GM18861 (cell line): ENCODE data around the gene GNAZ.
"Not testable (repeated sequence)": the region's sequence is repeated elsewhere in the genome, so short reads cannot be mapped to it uniquely, and the experiment has no call there.

Source experiments
- ATAC-seq: cut with Tn5 transposase; IDR thresholded peaks from one replicate; pipeline ENCODE4 v1.9.1; 2021; ENCODE audit not compliant: unreplicated experiment

The GNAZ gene

DNA sequence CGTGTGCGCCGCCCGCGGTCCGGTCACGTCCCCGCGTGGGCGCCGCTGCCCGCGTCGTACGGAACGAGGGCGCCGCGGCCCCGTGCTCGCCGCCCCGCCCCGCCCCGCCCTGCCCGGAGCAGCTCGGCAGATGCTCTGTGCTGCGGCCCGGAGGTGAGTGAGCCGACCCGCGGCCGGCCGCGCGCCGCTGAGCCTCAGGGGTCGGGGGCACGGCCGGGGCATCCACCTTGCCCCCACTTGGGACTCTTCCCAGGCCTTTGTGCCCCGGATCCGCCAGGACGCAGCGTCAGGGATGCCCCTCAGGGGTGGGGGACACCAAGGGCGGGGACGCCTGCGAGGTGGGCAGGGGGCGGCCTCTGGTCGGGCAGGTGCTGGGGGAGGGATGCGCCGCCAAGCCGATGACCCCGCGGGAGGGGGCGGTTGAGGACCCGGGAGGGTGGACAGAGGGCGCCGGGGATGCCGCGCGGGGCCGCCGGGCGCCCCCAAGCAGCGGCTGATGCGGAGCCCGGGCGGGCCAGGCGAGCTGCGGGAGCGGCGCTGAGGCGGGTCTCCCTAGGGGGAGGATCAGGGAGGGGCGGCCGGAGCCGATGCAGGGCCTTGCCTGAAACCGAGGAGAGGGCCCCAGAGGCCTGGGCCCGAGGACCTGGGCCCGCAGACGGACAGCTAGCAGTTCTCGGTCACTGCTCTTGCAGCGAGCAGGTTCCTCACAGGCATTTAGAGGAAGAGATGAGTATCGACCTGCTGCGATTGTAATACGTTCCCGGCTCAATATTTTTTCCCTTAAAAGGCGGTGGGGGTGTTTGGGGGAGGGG lies at the start of gene GNAZ:
TSS of gene GNAZ (plus strand) at position 102 of the 812 bp plus-strand sequence. CDS start 25,177 bp downstream, outside the sequence.
- peak; percentile 17 for ATAC-seq

DNA sequence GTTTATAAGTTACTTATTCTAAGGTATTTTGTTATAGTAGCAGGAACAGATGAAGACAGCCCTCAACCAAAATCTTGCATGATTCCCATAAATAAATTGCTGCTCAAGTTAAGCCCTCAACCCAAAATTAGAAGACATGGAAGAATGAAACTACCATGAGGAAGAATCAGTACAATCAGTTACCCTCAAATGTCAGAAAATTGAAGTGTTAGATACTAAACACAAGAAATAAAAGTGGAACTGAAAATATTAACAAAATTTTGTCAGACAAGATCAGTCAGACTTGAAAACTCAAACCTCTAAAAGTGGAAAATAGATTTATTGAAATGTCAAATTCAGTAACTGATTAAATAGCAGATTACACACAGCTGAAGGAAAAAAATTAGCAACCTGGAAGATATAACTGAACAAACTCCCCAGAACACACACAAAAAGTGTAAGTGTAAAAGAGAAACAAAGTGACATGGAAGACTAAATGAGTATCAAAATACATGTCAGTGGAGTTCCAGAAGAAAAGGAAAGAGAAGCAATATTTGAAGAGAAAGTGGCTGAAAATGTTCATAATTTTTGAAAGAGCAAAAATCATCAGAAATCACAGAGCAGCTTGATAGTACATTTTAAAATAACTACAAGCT lies 49.5 kb upstream of the GNAZ start:
- no peak for ATAC-seq

DNA sequence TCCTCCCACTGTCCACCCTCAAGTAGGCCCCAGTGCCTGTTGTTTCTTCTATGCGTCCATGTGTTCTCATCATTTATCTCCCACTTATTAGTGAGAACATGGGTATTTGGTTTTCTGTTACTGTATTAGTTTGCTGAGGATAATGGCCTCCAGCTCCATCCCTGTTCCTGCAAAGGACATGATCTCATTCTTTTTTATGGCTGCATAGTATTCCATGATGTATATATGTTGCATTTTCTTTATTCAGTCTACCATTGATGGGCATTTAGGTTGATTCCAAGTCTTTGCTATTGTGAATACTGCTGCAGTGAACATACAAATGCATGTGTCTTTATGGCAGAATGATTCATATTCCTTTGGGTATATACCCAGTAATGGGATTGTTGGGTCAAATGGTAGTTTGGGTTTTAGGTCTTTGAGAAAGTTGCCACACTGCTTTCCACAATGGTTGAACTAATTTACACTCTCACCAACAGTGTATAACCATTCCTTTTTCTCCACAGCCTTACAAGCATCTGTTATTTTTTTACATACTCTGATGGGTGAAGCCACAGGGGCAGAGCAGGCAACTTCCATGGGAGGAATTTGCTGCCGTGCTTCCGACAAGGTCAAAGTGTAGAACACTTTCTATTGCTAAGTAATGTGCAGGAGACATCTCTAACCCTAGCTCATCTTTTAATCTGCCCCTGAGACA lies 48.5 kb upstream of the GNAZ start:
- ATAC-seq: not testable (repeated sequence)

DNA sequence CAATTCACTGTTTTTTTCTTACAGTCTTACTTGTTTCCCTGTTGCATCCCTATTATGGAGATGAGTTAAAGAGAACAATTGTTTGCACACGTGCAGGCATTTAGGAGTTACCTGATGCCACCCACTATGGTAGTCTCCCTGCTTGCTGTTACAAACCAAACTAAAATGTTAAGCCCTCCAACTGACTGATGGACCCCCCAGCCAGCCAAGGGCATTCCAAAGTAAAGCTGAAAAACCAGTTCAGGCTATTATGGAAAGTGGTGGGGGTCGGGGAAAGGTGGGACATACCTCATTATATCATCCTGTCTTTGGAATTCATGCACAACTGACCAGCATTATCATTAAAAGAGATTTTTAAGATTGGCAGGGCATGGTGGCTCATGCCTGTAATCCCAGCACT lies 47.0 kb upstream of the GNAZ start:
- ATAC-seq: no peak

DNA sequence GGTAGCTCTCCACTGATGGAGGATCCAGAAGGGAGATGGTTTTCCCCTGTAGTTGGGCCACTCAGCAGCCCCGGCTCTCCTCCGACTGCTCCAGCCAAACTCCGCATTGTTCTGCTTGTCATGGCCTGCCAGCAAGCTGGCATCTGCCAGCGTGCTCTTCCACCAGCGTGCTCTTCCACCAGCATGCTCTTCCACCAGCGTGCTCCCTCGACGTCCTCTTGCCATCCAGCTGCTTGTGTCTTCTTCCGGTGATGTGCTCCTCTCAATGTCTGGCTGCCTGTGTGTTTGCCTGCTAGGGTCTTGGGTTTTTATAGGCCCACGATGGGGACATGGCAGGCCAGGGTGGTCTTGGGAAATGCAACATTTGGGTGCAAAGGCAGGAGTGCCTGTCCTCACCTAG lies 43.5 kb upstream of the GNAZ start:
- ATAC-seq: no peak

DNA sequence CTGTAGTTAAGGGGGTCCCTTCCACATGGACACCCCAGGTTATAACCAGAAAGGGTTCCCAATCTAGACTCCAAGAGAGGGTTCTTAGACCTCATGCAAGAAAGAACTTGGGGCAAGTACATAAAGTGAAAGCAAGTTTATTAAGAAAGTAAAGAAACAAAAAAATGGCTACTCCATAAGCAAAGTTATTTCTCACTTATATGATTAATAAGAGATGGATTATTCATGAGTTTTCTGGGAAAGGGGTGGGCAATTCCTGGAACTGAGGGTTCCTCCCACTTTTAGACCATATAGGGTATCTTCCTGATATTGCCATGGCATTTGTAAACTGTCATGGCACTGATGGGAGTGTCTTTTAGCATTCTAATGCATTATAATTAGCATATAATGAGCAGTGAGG lies 42.5 kb upstream of the GNAZ start:
- not testable (repeated sequence) for ATAC-seq

DNA sequence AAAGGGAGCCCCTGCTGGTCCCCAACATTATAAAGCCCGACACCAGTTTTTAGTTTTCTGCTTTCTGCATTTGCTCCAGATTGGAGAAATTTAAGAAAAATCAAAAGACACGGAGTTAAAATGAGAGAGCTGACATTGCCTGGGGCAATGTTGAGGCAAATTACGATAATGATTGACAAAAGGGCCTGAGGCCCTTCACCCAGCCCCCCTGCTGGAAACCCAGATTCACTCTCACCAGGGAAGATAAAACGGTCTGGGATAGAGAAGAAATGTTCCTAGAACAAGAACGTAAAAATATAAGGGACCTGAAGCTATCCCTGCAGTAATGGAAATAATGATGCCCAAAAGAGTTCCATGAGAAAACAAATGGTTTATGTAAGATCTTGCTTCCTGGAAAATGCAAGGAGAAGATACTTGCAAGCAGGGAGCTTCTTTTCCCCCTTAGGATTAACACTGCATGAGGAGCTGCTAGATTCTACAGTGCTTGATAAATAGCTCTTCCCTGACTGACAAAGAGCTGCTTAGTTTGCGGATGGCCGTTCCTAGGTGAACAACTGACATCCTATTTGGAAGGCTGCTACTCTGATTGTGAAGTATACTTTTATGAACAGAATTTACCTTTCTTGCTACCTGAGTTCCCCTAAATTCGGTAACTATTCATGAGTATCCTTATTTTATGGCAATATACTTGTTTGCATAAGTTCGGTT lies 40.6 kb upstream of the GNAZ start:
- no peak for ATAC-seq

DNA sequence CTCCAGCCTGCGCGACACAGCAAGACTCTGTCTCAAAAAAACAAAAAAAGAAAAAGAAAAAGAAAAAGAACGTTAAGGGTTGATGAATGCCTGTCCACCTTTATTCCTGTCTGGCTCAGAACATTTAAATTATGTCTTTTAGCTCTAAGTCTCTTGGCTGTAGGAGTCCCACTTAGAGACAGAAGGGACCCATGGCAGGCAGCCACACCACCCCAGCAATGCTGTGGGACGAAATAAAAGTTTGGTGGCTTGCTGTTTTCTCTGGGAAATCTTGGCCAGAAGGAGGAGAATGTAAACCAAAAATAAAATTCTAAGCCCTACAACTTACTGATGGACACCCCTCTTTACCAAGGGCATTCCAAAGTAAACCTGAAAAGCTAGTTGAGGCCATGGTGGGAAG lies 38.9 kb upstream of the GNAZ start:
- no peak for ATAC-seq

DNA sequence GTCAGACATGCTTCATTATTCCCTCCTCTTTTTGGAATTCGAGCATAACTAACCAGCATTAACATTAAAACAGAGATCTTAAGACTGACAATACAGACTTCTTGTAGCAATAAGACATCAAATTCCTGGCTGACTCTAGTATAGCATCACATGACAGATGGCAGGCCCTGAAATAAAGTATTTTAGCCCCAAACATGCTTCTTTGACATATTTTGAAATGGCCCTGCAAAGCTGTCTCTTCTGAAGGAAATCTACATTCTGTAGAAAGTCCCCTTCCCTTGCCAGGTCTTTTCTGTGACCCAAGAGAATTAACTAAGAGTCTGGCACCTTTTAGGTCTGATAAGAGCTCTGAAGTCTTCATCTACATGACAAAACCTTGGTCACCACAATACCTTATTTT lies 38.5 kb upstream of the GNAZ start:
- no peak for ATAC-seq

DNA sequence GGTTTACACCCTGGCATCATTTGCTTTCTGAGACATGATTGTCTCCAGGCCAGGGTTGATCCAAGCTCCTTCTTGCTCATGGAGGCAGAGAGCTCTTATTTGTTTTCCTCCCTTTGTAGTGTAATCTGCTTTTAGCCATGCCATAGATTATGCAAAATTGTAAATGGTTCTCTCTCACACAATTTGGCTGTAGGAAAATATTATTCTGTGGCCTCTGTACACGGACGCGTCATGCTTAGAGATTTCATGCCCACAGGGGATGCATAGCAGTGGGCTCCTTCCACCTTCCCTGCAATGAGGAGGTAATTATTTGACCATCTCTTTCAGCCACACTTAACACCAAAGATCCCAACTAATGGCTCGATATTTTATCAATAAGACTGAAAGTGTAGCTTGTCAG lies 37.7 kb upstream of the GNAZ start:
- no peak for ATAC-seq

DNA sequence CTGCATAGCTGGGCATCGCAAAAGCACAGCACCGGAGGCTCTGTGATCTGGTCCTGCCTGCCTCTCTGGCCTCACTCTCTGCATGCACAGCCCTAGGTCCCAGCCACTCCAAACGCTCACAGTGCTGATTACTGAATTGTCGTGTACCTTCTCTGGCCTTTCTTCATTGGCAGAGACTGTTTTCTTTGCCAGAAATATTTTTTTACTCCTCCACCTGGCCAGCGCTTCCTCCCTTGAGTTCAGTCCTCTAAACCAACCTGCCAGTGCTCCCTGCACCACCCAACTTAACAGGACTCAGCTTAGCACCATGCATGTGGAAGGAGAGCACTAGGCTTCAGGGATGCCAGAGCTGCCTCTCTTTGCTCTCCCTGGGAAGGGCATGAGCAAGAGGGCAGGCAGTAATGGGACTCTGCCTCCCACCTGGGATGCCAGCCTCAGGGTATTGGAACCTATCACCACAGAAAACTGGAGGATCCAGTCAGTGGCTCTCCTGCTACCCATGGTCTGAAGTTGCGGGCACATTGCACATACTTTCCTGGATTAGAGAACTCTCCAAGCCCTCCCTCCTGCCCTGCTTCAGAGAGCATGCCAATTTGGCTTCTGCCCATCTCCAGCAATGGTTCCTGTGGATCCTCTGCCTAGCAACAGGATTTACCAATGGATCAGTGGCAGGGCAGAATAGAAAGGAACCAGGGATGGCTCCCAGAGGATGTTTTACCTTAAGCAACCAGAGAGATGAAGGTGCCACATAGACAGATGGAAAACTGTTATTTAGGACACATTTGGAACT lies 37.0 kb upstream of the GNAZ start:
- no peak for ATAC-seq

DNA sequence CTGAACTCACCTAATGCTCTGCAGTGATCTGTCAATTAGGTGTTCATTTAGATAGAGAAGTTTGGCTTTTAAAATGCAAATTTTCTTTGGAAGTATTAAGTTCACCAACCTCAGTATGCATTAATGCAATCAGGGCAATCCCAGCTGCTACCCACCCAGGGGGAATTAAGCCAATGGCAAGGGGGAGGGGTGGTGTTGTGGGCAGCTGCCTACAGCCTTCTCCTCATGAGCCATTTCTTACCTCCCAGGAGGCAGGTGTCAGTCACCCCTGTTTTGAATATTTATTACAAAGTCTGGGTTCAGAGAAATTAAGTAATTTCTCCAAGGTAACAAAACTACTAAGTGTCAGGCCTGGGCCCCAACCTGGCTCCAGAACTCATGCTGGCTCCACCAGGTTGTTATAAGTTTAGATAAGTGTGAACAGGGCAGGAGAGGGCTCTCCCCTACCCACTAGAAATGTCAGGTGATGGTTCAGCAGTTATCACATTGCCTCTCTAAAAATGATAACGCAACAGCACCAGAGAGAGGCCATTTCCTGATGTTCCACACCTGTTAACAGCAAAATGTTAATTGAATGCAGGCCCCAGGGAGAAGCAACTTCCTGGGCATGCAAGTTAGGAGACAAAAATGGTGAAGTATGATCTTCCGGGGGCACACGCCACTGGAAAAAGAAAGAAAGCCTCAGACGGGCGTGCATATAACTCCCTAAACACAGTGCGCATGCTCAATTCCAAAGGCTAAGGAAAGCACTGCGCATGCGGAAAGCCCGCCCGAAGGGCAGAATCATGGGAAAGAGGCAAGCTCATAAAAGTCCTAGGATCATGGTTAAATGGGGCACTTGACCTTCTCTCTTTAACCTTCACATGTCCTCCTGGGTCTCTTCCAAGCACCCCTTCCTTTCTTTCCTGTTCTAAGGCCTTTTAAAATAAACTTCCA lies 35.4 kb upstream of the GNAZ start:
- ATAC-seq: no peak

DNA sequence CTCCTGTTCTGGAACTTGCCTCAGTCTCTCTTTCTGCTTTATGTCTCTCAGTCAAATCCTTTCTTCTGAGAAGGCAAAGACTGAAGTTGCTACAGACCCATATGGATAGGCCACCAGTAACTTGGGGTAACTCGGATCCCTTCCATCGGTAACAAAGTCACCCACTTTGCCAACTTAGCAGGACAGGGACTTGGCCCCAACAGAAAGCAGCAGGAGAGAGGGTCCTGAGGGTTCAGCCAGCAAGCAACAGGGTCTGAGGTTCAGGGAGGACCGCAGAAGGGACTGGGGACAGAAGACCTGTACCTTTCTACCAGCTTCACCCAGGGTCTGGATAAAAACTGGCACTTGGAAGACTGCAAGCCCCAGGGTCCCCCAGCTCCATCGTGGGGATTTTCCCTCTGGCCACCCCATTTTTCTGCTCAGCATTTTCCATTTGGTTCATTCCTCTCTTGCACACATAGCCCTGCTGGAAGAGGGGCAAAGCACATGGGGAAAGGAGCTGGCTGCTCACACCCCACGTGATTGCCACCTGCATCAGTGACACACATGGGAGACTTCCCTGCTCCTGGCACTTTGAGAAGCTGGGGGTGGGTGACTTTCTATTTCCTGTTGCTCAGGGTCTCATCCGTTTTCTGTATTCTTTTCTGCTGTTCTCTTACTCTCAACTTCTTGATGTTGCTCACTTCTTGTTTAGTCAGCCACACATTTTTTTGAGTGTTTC lies 34.6 kb upstream of the GNAZ start:
- no peak for ATAC-seq

DNA sequence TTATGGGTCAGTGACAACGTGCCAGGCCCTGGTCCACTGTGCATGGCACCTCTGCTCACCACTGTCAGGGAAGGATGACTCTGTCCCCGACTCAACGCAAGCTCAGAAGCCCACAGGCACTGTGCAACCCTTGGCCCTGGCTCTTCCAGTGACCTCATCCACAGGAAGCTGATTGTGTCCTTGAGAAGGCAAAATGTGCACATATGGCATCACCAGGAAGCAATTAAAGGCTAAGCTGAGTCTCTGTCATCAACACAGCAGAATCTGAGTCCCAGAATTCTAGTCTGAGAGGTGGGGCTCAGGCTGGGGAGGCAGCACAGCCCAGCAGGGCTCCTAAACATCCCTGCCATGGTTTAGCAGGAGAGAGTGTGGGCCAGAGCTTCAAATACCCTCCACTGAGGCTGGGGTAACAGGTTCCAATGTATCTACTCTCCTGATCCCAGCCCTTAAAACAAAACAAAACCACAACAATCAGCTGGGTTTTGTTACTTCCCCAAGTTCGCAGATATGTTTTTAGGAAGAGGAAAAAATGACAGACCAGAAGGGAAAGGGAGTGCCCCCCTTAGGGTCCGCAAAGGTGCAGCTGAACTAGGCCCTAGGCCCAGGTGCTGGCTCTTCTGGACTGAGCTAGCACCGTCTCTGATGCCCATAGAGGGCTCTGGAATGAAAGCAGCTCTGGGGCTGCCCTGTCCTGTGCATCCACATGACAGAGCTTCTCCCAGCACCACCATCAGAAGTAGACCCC lies 33.5 kb upstream of the GNAZ start:
- no peak for ATAC-seq

DNA sequence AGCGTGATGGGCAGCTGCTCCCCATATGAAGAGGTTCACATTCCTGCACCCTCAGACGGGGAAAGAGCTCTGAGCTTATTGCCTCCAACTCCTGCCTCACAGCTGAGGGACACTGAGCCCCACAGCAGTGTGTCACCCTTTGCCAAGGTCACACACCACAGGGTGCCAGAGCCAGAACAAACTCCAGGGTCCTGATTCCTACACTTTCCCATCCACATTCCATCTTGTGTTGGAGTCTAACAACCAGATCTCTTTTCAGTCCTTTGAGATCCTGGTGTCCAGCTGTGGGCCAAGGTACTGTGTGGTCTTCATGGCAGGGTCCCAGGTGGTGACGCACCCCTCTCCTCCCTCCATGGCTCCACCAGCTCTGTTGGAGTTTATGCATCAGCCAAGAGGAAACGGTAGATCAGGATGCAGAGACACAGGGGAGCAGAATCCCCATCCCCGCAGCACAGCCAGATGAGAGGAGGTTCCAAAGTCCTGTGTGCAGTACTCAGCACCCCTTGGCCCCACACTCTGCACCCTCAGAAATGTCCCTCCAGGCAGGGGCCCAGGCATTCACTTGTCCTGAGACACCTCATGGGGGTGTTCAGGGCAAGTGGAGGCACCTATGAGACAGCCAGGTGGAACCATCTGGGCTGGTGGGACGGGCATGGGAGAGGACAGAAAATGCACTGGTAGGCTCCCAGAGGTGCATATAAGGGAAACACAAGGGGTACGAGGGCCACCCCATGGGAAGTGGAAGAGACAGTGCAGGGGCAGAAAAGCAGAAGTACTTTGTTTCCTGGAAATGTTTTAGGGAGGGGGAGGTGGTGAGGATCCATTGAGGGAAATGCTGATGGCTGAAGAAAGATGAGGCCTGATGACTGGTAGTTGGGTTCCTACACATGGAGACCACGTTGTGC lies 32.6 kb upstream of the GNAZ start:
- ATAC-seq: no peak

DNA sequence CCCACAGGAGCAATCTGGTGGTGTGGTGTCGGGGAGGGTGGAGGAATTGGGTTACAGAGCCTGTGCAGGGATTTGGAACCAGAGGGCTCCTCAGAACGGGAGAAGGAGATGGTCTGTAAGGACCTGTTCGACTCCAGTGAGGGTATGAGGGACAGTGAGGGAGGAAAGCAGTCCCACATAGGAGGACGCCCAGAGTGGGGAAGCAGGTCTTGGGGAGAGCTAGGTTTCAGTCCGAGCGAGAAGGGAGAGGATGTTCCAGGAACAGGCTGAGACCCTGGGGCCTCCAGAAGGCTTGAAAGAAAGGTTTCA lies 32.0 kb upstream of the GNAZ start:
- ATAC-seq: no peak

DNA sequence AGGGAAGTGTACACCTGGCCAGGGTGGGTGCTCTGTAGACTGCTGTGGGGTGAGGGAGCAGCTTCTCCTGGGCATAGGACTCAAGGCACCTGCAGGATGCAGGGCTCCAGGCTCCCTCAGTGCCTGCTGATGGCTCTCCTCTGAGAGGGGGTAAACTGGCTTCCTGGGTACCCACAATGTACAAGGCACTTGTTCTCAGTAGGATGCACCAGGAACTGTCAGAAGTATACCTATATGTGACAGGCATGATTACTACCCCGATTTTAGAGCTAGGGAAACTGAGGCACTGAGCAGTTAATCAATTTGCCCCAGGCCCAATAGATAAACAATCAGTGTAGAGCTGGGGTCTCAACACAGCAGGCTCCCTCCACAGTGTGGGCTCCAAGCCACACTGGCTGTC lies 31.4 kb upstream of the GNAZ start:
- no peak for ATAC-seq
